ENCODE results near the gene ARL3. TPM values are rescaled to one million over a fixed set of nuclear protein-coding genes. Genes with fewer than 3 reads are reported as not detected.
"Not testable (repeated sequence)": the region's sequence is repeated elsewhere in the genome, so short reads cannot be mapped to it uniquely, and the experiment has no call there.

Gene ARL3
- total RNA-seq, 2 experiments from 2014 or later = 3.9 TPM

DNA sequence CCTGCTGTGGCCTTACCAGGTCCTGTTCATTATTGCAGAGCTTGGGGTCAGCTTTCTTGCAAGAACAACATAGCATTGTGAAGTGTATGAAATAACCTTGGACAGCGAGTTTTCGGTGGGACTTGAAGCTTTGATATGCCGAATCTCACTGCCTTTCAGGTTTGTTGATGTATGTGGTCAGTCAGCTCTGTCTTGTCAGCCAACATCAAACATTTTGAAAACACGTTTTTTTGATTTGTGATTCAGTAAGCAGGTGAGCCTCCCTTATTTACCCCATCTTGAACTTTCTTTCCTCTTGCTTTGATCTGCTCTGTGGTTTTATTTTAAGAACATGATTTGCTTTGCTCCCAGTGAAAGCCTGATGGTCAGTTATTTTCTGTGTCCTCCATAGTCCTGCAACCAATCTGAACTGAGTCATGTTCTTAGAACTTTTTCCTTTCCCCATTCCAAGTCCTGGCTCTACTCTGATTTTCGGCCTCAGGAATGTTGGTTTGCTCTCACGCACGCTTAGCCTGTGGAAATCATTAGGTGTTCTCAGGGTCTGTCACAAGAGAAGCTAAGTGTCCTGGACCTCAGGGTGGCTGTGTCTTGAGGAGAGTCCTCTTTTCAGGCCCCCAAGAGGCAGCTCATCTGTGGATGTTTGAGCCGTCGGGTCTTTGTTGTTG is 38.2 kb upstream of the ARL3 start:
- intact Hi-C loops (cut with micrococcal nuclease) = loop anchor here (2.0 kb wide), 1 partner anchor 50 kb away; no protein-coding TSS in a partner anchor
- Mint-ChIP-seq H3K9me3 (no peaks in the 10 kb centered on the region), H3K4me1 (ENCODE audit: low read depth) (peaks cover 39% of the 10 kb centered on the region), H3K27ac (no peak overlapping the region), H3K4me3 (no peak overlapping the region), H3K36me3 (ENCODE audit: low read depth) (peaks cover 3% of the 10 kb centered on the region), H3K27me3 (ENCODE audit: low read depth) (no peaks in the 10 kb centered on the region)
- DNase-seq = no peak
- CTCF ChIA-PET = interaction anchor here (0.6 to 3.8 kb wide), 12 partner anchors 10 to 81 kb away, joined by 3 to 27 read pairs (median 4); partner anchors contain the start of gene WBP1L

DNA sequence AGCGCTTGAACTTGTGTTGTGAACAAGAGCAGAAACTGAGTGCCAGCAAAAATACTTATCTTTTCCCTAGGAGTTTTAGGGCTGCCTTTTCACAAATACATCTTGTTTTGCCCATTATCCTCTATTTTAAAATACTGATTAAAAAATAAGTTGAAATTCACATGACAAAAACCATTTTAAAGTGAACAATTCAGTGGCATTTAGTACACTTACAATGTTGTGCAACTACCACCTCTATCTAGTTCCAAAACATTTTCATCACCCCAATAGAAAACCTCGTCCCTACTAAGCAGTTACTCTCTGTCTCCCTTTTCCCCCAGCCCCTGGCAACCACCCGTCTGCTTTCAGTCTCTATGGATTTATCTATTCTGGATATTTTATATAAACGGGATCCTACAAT is 31.0 kb upstream of the ARL3 start:
- intact Hi-C loops (cut with micrococcal nuclease) = no loop called here
- CTCF ChIA-PET = interaction anchor here (7.0 kb wide), 1 partner anchor 8 kb away, joined by 27 read pairs; no protein-coding TSS in a partner anchor
- no peaks in the 10 kb centered on the region for H3K36me3 Mint-ChIP-seq (ENCODE audit: low read depth)
- H3K9me3 Mint-ChIP-seq = no peaks in the 10 kb centered on the region
- peaks cover 44% of the 10 kb centered on the region for H3K4me1 Mint-ChIP-seq (ENCODE audit: low read depth)
- no peak overlapping the region for H3K27ac Mint-ChIP-seq
- DNase-seq = no peak
- H3K4me3 Mint-ChIP-seq = peak overlapping the region; percentile 90
- H3K27me3 Mint-ChIP-seq (ENCODE audit: low read depth) = no peaks in the 10 kb centered on the region

DNA sequence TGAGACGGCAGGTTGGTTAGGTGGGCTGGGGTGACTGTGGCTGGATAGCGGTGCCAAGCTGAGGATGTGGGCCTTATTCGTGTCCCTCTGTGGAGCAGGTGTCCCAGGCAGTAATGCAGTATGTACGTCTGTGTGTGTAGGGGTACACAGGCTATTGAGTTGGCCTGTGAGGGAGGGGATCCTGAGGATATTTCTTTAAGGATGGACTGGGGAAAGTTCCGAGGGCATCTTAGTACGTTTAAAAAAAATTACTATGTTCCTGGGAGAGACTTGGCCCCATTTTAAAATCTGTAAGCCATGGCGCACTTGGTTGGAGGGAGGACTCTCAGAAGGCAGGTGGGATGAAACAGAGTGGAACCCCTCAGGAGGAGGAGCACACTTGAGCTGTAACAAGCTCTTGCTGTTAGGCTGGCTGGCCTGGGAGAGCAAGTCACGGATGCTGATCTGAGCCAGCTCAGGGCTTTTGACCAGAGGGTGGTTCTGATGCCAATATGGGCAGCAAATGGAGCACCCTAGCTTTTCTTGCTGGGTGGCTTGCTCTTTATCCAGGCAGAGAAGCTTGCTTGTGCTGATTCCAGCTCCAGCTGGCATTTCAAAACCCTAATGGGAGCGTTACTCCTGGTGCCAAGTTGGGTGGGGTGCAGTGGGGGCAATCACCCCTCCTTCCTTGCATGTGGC is 30.3 kb upstream of the ARL3 start:
- intact Hi-C loops (cut with micrococcal nuclease) = no loop called here
- H3K27me3 Mint-ChIP-seq (ENCODE audit: low read depth) = no peaks in the 10 kb centered on the region
- H3K27ac Mint-ChIP-seq = peak overlapping the region; percentile 83
- CTCF ChIA-PET = interaction anchor here (7.0 kb wide), 1 partner anchor 9 kb away, joined by 27 read pairs; no protein-coding TSS in a partner anchor
- H3K4me1 Mint-ChIP-seq (ENCODE audit: low read depth) = peaks cover 44% of the 10 kb centered on the region
- H3K9me3 Mint-ChIP-seq = no peaks in the 10 kb centered on the region
- H3K4me3 Mint-ChIP-seq = peak overlapping the region; percentile 90
- no peaks in the 10 kb centered on the region for H3K36me3 Mint-ChIP-seq (ENCODE audit: low read depth)
- DNase-seq = peak; percentile 31

DNA sequence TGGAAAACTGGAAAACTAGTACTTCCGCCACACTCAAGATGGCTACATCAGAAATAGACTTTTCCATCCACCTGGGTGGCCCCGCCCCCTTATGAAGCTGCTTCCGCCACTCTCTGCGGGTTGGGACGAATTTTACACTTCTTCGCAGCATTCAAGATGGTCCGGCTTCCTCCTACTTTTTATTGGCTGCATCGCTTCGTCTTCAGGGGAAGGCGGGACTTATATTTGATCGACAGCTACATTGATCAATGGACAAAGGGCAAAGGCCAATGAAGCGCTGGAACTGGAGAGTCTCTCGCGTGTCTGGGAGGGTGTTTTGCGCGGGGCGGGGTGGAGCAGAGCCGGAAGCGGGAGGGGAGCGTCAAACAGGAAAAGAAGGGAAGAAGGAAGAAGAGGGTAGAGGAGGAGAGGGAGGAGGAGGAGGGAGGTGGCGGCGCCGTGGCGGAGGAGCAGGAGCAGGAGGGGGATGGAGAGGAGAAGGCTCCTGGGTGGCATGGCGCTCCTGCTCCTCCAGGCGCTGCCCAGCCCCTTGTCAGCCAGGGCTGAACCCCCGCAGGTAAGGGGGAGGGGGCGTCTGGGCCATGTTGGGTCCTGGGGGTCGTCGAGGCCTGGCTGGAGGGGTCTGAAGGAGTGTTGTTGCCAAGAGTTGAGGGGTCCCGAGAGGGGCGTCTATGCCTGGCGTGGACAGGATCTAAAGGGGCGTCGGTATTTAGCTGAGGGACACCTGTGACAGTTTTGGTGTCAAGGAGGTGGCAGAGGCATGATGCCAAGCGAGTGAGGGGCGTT is 29.6 kb upstream of the ARL3 start, which contains the start of gene WBP1L:
Gene WBP1L (plus strand): TSS at position 361 of the 786 bp plus-strand sequence. CDS start 106 bp downstream, at position 467.
- Mint-ChIP-seq H3K9me3 (no peaks in the 10 kb centered on the region), H3K27ac (peak within 1 kb of the TSS; percentile 83), H3K27me3 (ENCODE audit: low read depth) (no peaks in the 10 kb centered on the region), H3K4me1 (ENCODE audit: low read depth) (peaks cover 43% of the 10 kb centered on the region), H3K36me3 (ENCODE audit: low read depth) (no peaks in the 10 kb centered on the region), H3K4me3 (peak within 1 kb of the TSS; percentile 90)
- CTCF ChIA-PET = interaction anchor here (1.4 to 7.0 kb wide), 2 partner anchors 10 to 29 kb away, joined by 3 to 27 read pairs; partner anchors contain the start of genes ARL3 and SFXN2
- peak; percentile 97 for DNase-seq
- intact Hi-C loops (cut with micrococcal nuclease) = loop anchor here (1.0 kb wide), 11 partner anchors 29 to 925 kb away; partner anchors contain the start of genes ACTR1A, ARL3, BORCS7 and CNNM2

DNA sequence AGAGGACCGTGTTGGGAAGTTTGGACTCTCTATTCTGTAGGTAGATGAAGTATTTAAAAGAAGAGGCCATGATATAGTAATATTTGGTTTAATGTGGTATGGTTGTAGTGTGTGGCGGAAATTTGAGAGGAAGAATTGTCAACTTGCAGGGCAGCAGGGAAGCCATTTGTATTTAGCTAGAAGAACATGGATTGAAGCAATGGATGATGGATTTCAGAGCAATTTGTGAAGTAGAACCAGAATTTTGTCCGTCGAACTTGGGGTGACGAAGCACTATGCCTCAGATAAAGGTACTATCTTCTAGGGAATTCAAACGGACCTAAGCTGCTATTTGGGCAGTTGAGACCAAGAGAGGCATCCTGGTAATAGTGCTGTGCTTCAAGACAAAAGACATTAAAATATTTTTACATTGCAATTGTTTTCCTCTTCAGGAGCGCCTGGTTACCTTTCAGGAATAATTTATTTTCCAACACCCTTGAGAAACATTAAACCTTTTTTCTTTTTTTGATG is 28.9 kb upstream of the ARL3 start:
- intact Hi-C loops (cut with micrococcal nuclease) = loop anchor here (1.0 kb wide), 11 partner anchors 29 to 925 kb away; partner anchors contain the start of genes ACTR1A, ARL3, BORCS7 and CNNM2
- H3K27ac Mint-ChIP-seq = peak overlapping the region; percentile 83
- H3K4me1 Mint-ChIP-seq (ENCODE audit: low read depth) = peaks cover 37% of the 10 kb centered on the region
- H3K9me3 Mint-ChIP-seq = no peaks in the 10 kb centered on the region
- peak overlapping the region; percentile 90 for H3K4me3 Mint-ChIP-seq
- H3K27me3 Mint-ChIP-seq (ENCODE audit: low read depth) = no peaks in the 10 kb centered on the region
- CTCF ChIA-PET = interaction anchor here (1.4 to 7.0 kb wide), 2 partner anchors 10 to 29 kb away, joined by 3 to 27 read pairs; partner anchors contain the start of genes ARL3 and SFXN2
- no peaks in the 10 kb centered on the region for H3K36me3 Mint-ChIP-seq (ENCODE audit: low read depth)
- no peak for DNase-seq

DNA sequence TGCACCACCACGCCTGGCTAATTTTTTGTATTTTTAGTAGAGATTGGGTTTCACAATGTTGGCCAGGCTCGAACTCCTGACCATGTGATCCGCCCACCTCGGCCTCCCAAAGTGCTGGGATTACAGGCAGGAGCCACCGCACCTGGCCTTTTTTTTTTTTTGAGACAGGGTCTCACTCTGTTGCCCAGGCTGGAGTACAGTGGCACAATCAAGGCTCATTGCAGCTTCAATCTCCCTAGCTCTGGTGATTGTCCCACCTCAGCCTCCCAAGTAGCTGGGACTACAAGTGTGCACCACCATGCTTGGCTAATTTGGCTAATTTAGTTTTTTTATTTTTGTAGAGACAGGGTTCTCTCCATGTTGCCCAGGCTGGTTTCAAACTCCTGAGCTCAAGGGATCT is 28.1 kb upstream of the ARL3 start:
- Mint-ChIP-seq H3K27ac (peak overlapping the region; percentile 83), H3K4me1 (ENCODE audit: low read depth) (peaks cover 36% of the 10 kb centered on the region)
- H3K36me3 Mint-ChIP-seq (ENCODE audit: low read depth); DNase-seq; H3K27me3 Mint-ChIP-seq (ENCODE audit: low read depth); H3K9me3 Mint-ChIP-seq; H3K4me3 Mint-ChIP-seq; intact Hi-C loops (cut with micrococcal nuclease): not testable (repeated sequence)
- CTCF ChIA-PET = interaction anchor here (1.4 to 7.0 kb wide), 3 partner anchors 11 to 28 kb away, joined by 3 to 27 read pairs (median 8); partner anchors contain the start of genes ARL3 and SFXN2

DNA sequence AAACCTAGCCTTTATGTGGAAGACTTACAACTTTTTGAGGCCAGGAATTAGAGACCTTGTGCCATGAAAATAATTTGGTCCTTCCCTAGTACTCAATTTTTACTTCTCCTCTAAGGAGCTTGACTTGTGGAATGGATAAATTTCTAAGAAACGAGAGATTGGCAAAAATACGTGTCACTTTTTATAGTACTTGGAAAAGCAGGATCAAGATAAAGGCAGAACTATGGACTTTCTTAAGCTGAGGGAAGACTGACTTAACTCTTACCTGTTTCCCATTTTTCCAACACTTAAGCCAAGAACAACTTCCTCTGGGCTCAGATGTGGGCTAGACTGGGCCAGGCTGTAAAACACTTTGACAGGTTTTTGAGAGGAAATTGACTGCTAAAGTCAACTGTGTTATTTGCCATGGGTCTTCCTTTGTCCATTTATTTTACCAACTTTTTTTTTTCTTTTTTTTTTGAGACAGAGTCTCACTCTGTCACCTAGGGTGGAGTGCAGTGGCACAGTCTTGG is 27.6 kb upstream of the ARL3 start:
- intact Hi-C loops (cut with micrococcal nuclease) = no loop called here
- Mint-ChIP-seq H3K4me3 (no peak overlapping the region), H3K27ac (no peak overlapping the region), H3K36me3 (ENCODE audit: low read depth) (no peaks in the 10 kb centered on the region), H3K4me1 (ENCODE audit: low read depth) (peaks cover 34% of the 10 kb centered on the region), H3K9me3 (no peaks in the 10 kb centered on the region), H3K27me3 (ENCODE audit: low read depth) (no peaks in the 10 kb centered on the region)
- no peak for DNase-seq
- CTCF ChIA-PET = interaction anchor here (2.4 to 7.0 kb wide), 2 partner anchors 11 to 12 kb away, joined by 8 to 27 read pairs; no protein-coding TSS in a partner anchor

DNA sequence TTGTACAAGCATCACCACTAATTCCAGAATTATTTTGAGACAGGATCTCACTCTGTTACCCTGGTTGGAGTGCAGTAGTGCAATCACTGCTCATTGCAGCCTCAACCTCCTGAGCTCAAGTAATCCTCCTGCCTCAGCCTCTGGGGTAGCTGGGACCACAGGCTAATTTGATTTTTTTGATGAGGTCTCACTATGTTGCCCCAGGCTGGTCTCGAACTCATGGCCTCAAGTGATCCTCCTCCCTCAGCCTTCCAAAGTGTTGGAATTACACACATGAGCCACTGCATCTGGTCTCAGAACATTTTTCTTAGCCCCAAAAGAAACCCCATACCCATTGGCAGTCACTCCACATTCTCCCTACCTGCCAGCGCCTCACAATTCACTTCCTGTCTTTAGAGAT is 26.0 kb upstream of the ARL3 start:
- Mint-ChIP-seq H3K4me1 (ENCODE audit: low read depth) (peaks cover 20% of the 10 kb centered on the region), H3K36me3 (ENCODE audit: low read depth) (peaks cover 4% of the 10 kb centered on the region), H3K9me3 (no peaks in the 10 kb centered on the region), H3K27me3 (ENCODE audit: low read depth) (no peaks in the 10 kb centered on the region), H3K4me3 (no peak overlapping the region), H3K27ac (peak overlapping the region; percentile 3)
- intact Hi-C loops (cut with micrococcal nuclease) = no loop called here
- CTCF ChIA-PET = interaction anchor here (2.4 to 7.0 kb wide), 2 partner anchors 9 to 13 kb away, joined by 8 to 27 read pairs; no protein-coding TSS in a partner anchor
- DNase-seq = no peak

DNA sequence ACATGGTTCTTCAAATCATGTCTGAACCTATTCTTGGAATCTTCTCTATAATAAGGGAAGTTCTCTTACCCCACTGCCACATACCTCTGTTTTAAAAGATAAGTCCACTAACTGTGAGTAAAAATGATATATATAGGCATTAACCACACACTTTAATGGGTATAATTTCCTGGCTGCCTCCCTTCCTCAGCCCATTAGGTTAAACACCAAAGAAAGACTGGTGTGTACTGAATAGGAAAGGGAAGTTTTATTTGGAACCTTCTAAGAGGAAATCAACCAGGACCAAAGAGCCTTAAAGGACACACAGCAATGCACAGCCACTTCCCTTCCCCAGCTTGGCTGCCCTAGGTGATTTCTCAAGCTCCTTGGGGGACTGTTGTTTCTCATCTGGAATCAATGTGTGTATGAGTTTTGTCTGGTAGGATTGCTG is 24.5 kb upstream of the ARL3 start:
- DNase-seq = no peak
- CTCF ChIA-PET = interaction anchor here (1.0 kb wide), 1 partner anchor 11 kb away, joined by 4 read pairs; no protein-coding TSS in a partner anchor
- peaks cover 11% of the 10 kb centered on the region for H3K36me3 Mint-ChIP-seq (ENCODE audit: low read depth)
- intact Hi-C loops (cut with micrococcal nuclease) = no loop called here
- H3K27ac Mint-ChIP-seq = peak overlapping the region; percentile 8
- no peaks in the 10 kb centered on the region for H3K9me3 Mint-ChIP-seq
- peaks cover 11% of the 10 kb centered on the region for H3K4me1 Mint-ChIP-seq (ENCODE audit: low read depth)
- no peak overlapping the region for H3K4me3 Mint-ChIP-seq
- H3K27me3 Mint-ChIP-seq (ENCODE audit: low read depth) = no peaks in the 10 kb centered on the region

DNA sequence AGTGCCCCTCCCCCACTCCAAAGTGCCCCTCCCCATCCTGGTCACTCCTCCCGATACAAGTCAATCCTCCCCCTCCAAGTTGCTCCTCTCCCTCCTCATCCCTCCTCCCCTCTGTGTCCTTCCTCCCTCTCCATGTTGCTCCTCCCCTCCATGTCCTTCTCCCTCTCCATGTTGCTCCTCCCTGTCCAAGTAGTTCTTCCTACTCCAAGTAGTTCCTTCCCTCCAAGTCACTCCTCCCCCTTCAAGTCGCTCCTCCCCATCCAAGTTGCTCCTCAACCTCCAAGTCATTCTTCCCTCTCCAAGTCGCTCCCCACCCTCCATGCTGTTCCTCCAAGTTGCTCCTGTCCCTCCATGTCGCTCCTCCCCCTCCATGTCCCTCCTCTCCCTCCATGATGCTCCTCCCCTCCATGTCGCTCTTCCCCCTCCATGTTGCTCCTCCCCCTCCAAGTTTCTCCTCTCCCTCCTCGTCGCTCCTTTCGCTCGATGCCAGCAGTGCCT is 20.9 kb upstream of the ARL3 start:
- Mint-ChIP-seq H3K27me3 (ENCODE audit: low read depth) (no peaks in the 10 kb centered on the region), H3K9me3 (no peaks in the 10 kb centered on the region), H3K36me3 (ENCODE audit: low read depth) (peaks cover 14% of the 10 kb centered on the region), H3K4me1 (ENCODE audit: low read depth) (no peaks in the 10 kb centered on the region), H3K27ac (no peak overlapping the region), H3K4me3 (no peak overlapping the region)
- intact Hi-C loops (cut with micrococcal nuclease) = no loop called here
- DNase-seq = no peak
- CTCF ChIA-PET = no interaction called here

DNA sequence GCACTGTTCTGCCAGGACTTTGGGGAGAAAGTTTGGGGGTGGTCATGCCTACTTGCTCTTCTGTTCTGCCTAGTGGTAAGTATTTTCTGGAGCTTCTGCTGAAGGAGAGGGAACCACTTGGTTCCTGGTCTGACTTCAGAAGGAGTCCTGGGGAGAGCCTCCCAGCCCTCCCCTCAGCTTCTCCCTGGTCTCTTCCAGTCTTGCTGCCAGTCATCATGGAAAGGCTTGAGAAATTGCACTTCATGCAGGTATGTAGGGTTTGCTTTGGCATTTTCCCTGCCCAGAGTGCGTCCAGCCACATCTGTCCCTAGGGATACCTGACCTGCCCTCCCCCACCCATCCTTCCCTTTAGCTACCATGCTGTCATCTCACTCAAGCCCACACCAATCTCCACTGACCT is 18.5 kb upstream of the ARL3 start:
- Mint-ChIP-seq H3K9me3 (no peaks in the 10 kb centered on the region), H3K4me1 (ENCODE audit: low read depth) (no peaks in the 10 kb centered on the region), H3K27me3 (ENCODE audit: low read depth) (no peaks in the 10 kb centered on the region), H3K27ac (no peak overlapping the region), H3K4me3 (no peak overlapping the region), H3K36me3 (ENCODE audit: low read depth) (peaks cover 16% of the 10 kb centered on the region)
- CTCF ChIA-PET = interaction anchor here (0.6 kb wide), 1 partner anchor 270 kb away, joined by 4 read pairs; no protein-coding TSS in a partner anchor
- no peak for DNase-seq
- intact Hi-C loops (cut with micrococcal nuclease) = no loop called here
